ENCODE results near the gene KAT8. TPM values are rescaled to one million over a fixed set of nuclear protein-coding genes. Genes with fewer than 3 reads are reported as not detected.

Gene KAT8
- polyA plus RNA-seq, 1 experiment, result 31.9 TPM

DNA sequence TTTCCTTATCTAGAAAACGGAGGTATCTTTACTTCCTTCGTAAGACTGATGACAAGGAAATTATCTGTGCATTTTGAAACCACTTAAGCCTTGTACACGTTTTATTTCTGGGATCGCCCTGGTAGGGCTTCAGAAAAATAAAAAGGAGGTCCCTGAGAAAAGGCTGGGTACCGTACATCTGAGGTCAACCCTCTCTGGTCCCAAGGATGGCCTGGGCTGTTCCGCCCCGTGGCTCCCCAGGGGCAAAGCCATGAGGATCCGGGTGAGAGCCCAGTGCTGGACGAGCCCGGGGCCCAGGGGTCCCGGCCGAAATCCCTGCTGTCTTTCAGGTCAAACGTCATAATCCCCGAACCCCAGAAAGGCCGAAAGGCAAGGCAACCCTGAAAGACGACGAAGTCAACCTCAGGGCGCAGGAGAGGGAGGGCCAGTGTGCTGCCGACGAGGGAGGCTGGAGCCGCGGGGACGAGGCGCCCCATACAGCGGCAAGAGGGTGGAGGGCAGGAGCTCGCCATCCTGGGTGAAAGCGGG, 61.8 kb downstream of the KAT8 start:
- no peak for TF ChIP-seq CTCF (IDR thresholded peaks at IDR 0.05; ENCODE audit: insufficient read depth, low read depth, low read length)
- Histone ChIP-seq H3K36me3 (ENCODE audit: control insufficient read depth, insufficient read depth, low read length) (peaks cover 7% of the 10 kb centered on the region), H3K27me3 (ENCODE audit: control insufficient read depth, insufficient read depth, low read length) (no peaks in the 10 kb centered on the region), H3K4me3 (ENCODE audit: low read depth, low read length) (peak overlapping the region; percentile 85)
- ChIA-PET CTCF (interaction anchor here (1.1 to 2.5 kb wide), 4 partner anchors 21 to 294 kb away, joined by 3 to 9 read pairs (median 3); no protein-coding TSS in a partner anchor), POLR2A (interaction anchor here (0.6 to 2.1 kb wide), 7 partner anchors 8 to 279 kb away, joined by 3 to 20 read pairs (median 5); partner anchors contain the start of genes ARMC5, KAT8 and PYCARD)
- no peak for DNase-seq (ENCODE audit: low read depth)

DNA sequence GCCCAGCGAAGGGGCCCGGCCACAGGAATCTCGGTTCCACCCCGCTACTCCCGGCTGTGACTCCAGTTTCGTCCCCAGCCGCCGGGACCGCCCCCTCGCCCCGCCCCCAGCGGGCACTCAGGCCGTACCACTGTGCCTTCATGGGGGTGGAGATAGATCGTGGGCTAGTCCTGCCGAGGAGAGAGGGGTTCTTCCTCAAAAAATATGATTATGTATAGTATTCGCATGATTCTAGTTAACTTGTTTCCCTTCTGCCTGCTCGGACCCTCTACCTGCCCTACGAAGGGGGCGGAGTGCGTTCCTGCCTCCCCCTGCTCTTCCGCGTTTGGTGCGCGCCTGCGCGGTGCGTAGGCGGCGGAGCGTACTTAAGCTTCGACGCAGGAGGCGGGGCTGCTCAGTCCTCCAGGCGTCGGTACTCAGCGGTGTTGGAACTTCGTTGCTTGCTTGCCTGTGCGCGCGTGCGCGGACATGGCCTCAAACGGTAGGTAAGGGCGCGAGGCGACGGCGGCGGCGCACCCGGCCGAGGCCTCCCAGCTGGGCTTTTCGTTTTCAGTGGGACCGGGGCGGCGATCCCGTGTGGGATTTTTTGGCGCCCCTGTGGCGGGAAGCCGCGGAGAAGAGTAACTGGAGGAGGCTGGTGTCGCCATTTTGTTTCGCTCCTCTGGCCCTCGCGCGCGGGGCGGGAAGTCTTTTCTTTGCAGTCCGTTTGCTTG, 62.4 kb downstream of the KAT8 start, which contains the start of gene FUS:
Gene FUS (plus strand): TSS at position 393 of the 713 bp plus-strand sequence. CDS start 76 bp downstream, at position 469.
- TF ChIP-seq CTCF (IDR thresholded peaks at IDR 0.05; ENCODE audit: insufficient read depth, low read depth, low read length), result no peak
- Histone ChIP-seq H3K4me3 (ENCODE audit: low read depth, low read length) (peak within 1 kb of the TSS; percentile 85), H3K27me3 (ENCODE audit: control insufficient read depth, insufficient read depth, low read length) (no peaks in the 10 kb centered on the region), H3K36me3 (ENCODE audit: control insufficient read depth, insufficient read depth, low read length) (peaks cover 8% of the 10 kb centered on the region)
- POLR2A ChIA-PET, result interaction anchor here (0.5 to 2.1 kb wide), 13 partner anchors 9 to 689 kb away, joined by 3 to 20 read pairs (median 4); partner anchors contain the start of genes ARMC5, KAT8, PYCARD and ZNF843
- DNase-seq (ENCODE audit: low read depth), result no peak
- CTCF ChIA-PET, result interaction anchor here (0.8 to 2.5 kb wide), 5 partner anchors 21 to 309 kb away, joined by 3 to 9 read pairs (median 3); no protein-coding TSS in a partner anchor

Small RNA genes lying within 50 kb of the gene (small RNA-seq; reads per million reads assigned to genes)
- gene AC009088.4 (ENCODE audit: insufficient read length, low read depth, low replicate concordance) (not detected), gene NDUFA3P6 (ENCODE audit: insufficient read length, low read depth, low replicate concordance) (not detected)

Other genes with a start within 250 kb of the KAT8 start
- 27.4 and 27.8 TPM in 2 replicates for gene BCL7C, start 223.6 kb upstream of the KAT8 start, polyA plus RNA-seq (2011; rRNA removed)
- 14.9 and 22.2 TPM in 2 replicates for gene CTF1, start 221.1 kb upstream of the KAT8 start, polyA plus RNA-seq (2011; rRNA removed)
- 5.9 and 7.6 TPM in 2 replicates for gene FBXL19, start 194.1 kb upstream of the KAT8 start, polyA plus RNA-seq (2011; rRNA removed)
- 25.6 and 37.1 TPM in 2 replicates for gene ORAI3, start 168.6 kb upstream of the KAT8 start, polyA plus RNA-seq (2011; rRNA removed)
- gene SETD1A, start 159.9 kb upstream of the KAT8 start, polyA plus RNA-seq (2011; rRNA removed), result 0.96 and 1.4 TPM in 2 replicates
- gene HSD3B7, start 132.5 kb upstream of the KAT8 start, polyA plus RNA-seq (2011; rRNA removed), result 15.4 and 25.0 TPM in 2 replicates
- gene STX1B, start 107.0 kb upstream of the KAT8 start, polyA plus RNA-seq (2011; rRNA removed), result 1.5 and 1.6 TPM in 2 replicates
- gene STX4, start 84.1 kb upstream of the KAT8 start, polyA plus RNA-seq (2011; rRNA removed), result 41.7 and 53.6 TPM in 2 replicates
- 10.2 and 16.3 TPM in 2 replicates for gene ZNF668, start 43.4 kb upstream of the KAT8 start, polyA plus RNA-seq (2011; rRNA removed)
- 3.3 and 4.2 TPM in 2 replicates for gene ZNF646, start 43.2 kb upstream of the KAT8 start, polyA plus RNA-seq (2011; rRNA removed)
- gene PRSS53, start 28.7 kb upstream of the KAT8 start, polyA plus RNA-seq (2011; rRNA removed), result 0.96 and 1.8 TPM in 2 replicates
- gene VKORC1, start 22.9 kb upstream of the KAT8 start, polyA plus RNA-seq (2011; rRNA removed), result 416 and 515 TPM in 2 replicates
- 31.0 and 56.0 TPM in 2 replicates for gene BCKDK, start 9.3 kb upstream of the KAT8 start, polyA plus RNA-seq (2011; rRNA removed)
- gene PRSS8, start 18.1 kb downstream of the KAT8 start, polyA plus RNA-seq (2011; rRNA removed), result not detected in 2 replicates
- 0.22 and 0.39 TPM in 2 replicates for gene PRSS36, start 32.4 kb downstream of the KAT8 start, polyA plus RNA-seq (2011; rRNA removed)
- 109 and 113 TPM in 2 replicates for gene FUS, start 62.5 kb downstream of the KAT8 start, polyA plus RNA-seq (2011; rRNA removed)
- 15.8 and 23.9 TPM in 2 replicates for gene PYCARD, start 85.1 kb downstream of the KAT8 start, polyA plus RNA-seq (2011; rRNA removed)
- gene TRIM72, start 96.5 kb downstream of the KAT8 start, polyA plus RNA-seq (2011; rRNA removed), result not detected in 2 replicates
- gene PYDC1, start 99.5 kb downstream of the KAT8 start, polyA plus RNA-seq (2011; rRNA removed), result not detected in 2 replicates
- gene ITGAM, start 142.3 kb downstream of the KAT8 start, polyA plus RNA-seq (2011; rRNA removed), result not detected in 2 replicates
- not detected in 2 replicates for gene ITGAX, start 237.5 kb downstream of the KAT8 start, polyA plus RNA-seq (2011; rRNA removed)